ENCODE data around the gene CYTH3. TPM values are rescaled to one million over a fixed set of nuclear protein-coding genes. Genes with fewer than 3 reads are reported as not detected.

Gene CYTH3
- total and polyA plus RNA-seq, 2 donors (not counting 3 experiments of a cell fraction or from before 2014, with no cell fraction given): 8.6 to 11.2 TPM

DNA sequence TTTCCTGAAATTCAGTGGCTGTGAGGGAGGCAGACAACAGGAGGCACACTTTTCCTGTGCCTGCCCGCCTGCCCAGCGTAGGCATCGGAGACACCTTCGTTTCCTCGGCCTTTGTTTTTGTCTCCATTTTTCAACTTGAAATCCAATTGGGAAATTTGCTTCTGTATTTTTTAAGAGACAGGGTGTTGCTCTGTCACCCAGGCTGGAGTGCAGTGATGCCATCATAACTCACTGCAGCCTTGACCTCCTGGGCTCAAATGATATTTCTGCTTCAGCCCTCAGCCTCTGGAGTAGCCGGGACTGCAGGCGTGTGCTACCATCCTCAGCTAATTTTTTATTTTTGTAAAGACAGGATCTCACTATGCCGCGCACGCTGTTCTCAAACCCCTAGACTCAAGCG, 116.8 kb downstream of the CYTH3 start:
- Histone ChIP-seq H3K4me2 (ENCODE audit: insufficient read depth, low read length) (no peak overlapping the region), H3K36me3 (ENCODE audit: control insufficient read depth in 2 of 2, extremely low read depth in 1 of 2, insufficient read depth in 2 of 2, low read length in 2 of 2) (peaks cover 15 to 17% of the 10 kb centered on the region in 2 experiments), H3K9ac (replicated peaks; ENCODE audit: extremely low read depth, insufficient read depth, low read length) (no peak overlapping the region), H3K9me1 (replicated peaks; ENCODE audit: control insufficient read depth, extremely low read depth, insufficient read depth, low read length) (no peaks in the 10 kb centered on the region), H3K27ac (ENCODE audit: insufficient read depth, low read depth, low read length) (no peak overlapping the region), H3K9me3 (replicated peaks; ENCODE audit: control insufficient read depth, insufficient read depth, low read length) (no peaks in the 10 kb centered on the region), H3K27me3 (ENCODE audit: control insufficient read depth in 2 of 2, insufficient read depth in 2 of 2, low read length in 2 of 2) (no peaks in the 10 kb centered on the region), H3K4me1 (ENCODE audit: control insufficient read depth, extremely low read depth, insufficient read depth, low read length) (no peaks in the 10 kb centered on the region), H2AFZ (ENCODE audit: low read depth, low read length) (no peak overlapping the region), H4K20me1 (replicated peaks; ENCODE audit: control insufficient read depth, extremely low read depth, insufficient read depth, low read length) (no peaks in the 10 kb centered on the region), H3K4me3 (replicated peaks in 1 of 3; ENCODE audit: insufficient read depth in 1 of 3, low read depth in 1 of 3, low read length in 3 of 3) (no peak overlapping the region), H3K79me2 (ENCODE audit: control insufficient read depth, insufficient read depth, low read length) (no peaks in the 10 kb centered on the region)
- CTCF ChIA-PET: interaction anchor here (1.0 kb wide), 1 partner anchor 203 kb away, joined by 4 read pairs; no protein-coding TSS in a partner anchor
- BruUV-seq (replicated peaks): no TSS peak
- POLR2A ChIA-PET: no interaction called here
- TF ChIP-seq, protein P1, sequence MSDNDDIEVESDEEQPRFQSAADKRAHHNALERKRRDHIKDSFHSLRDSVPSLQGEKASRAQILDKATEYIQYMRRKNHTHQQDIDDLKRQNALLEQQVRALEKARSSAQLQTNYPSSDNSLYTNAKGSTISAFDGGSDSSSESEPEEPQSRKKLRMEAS (IDR thresholded peaks at IDR 0.05; ENCODE audit: insufficient read depth, insufficient read length): no peak
- TF ChIP-seq FOS (IDR thresholded peaks at IDR 0.05; ENCODE audit: borderline replicate concordance, insufficient read depth, low read length) (no peak), EZH2 (IDR thresholded peaks at IDR 0.05; ENCODE audit: borderline replicate concordance, low read depth, low read length, severe bottlenecking) (no peak), JUN (IDR thresholded peaks at IDR 0.05; ENCODE audit: borderline replicate concordance, insufficient read depth, insufficient read length, low read depth) (no peak), MYC (IDR thresholded peaks at IDR 0.05; ENCODE audit: low read depth, low read length) (no peak), GATA2 (IDR thresholded peaks at IDR 0.05; ENCODE audit: insufficient read depth, insufficient read length, low read depth, low read length) (no peak), POLR2A (IDR thresholded peaks at IDR 0.05; ENCODE audit: low read depth, low read length) (no peak), POLR2AphosphoS5 (IDR thresholded peaks at IDR 0.05; ENCODE audit: insufficient read depth, low read depth, low read length) (no peak)
- TF ChIP-seq, protein P2, sequence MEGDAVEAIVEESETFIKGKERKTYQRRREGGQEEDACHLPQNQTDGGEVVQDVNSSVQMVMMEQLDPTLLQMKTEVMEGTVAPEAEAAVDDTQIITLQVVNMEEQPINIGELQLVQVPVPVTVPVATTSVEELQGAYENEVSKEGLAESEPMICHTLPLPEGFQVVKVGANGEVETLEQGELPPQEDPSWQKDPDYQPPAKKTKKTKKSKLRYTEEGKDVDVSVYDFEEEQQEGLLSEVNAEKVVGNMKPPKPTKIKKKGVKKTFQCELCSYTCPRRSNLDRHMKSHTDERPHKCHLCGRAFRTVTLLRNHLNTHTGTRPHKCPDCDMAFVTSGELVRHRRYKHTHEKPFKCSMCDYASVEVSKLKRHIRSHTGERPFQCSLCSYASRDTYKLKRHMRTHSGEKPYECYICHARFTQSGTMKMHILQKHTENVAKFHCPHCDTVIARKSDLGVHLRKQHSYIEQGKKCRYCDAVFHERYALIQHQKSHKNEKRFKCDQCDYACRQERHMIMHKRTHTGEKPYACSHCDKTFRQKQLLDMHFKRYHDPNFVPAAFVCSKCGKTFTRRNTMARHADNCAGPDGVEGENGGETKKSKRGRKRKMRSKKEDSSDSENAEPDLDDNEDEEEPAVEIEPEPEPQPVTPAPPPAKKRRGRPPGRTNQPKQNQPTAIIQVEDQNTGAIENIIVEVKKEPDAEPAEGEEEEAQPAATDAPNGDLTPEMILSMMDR (IDR thresholded peaks at IDR 0.05; ENCODE audit: extremely low read depth in 1 of 2, insufficient read depth in 1 of 2, low read depth in 1 of 2, low read length in 2 of 2): no peak
- DNase-seq (ENCODE audit: low read depth, low spot score) (no peak), FAIRE-seq (no peak)
- intact Hi-C loops (cut with micrococcal nuclease) (no loop called here), dilution Hi-C loops (cut with MboI; ENCODE audit: extremely low pct_ligation_motif_present, low sequenced_read_pairs) (no loop called here)

All from endothelial cell of umbilical vein (primary cell).